ENCODE measurements around the gene ZNF629.
A peak's percentile ranks its signal among the peaks of the same experiment; 100 is the strongest.

ZNF629 gene

DNA sequence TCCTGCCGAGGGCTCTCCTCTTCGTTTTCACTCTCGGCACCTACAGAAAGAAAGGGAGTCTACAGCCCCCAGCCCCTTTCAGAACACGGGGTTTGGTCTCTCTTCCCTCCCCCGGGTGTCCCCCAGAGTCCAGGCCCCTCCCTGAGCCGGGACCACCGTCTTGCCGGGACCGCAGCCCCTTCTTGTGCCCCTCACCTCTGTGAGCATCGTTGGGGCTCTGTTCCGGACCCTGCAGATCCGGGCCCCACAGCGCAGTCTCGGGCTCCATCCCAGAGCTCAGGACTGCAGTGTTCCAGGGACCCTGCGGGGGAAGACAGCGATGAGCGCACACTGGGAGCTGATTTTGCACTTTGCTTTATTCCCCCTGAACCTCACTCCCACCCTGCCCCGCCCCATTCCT lies 2.8 kb downstream of the ZNF629 start:
- H3K4me1 ChIP-seq (ENCODE audit: control insufficient read depth, insufficient read depth, low read length) = peaks cover 22% of the 10 kb centered on the region
- DNase-seq (ENCODE audit: low read depth) = no peak
- H3K36me3 ChIP-seq (ENCODE audit: control insufficient read depth, insufficient read depth, low read length, severe bottlenecking) = peaks cover 28% of the 10 kb centered on the region
- no peak overlapping the region for H3K9ac ChIP-seq (ENCODE audit: low read length)
- no peaks in the 10 kb centered on the region for H3K9me3 ChIP-seq (ENCODE audit: control insufficient read depth, low read length)
- no peaks in the 10 kb centered on the region for H3K27me3 ChIP-seq (replicated peaks; ENCODE audit: control insufficient read depth, insufficient read depth, low read length)
- H3K4me3 ChIP-seq (ENCODE audit: low read length) = no peak overlapping the region

DNA sequence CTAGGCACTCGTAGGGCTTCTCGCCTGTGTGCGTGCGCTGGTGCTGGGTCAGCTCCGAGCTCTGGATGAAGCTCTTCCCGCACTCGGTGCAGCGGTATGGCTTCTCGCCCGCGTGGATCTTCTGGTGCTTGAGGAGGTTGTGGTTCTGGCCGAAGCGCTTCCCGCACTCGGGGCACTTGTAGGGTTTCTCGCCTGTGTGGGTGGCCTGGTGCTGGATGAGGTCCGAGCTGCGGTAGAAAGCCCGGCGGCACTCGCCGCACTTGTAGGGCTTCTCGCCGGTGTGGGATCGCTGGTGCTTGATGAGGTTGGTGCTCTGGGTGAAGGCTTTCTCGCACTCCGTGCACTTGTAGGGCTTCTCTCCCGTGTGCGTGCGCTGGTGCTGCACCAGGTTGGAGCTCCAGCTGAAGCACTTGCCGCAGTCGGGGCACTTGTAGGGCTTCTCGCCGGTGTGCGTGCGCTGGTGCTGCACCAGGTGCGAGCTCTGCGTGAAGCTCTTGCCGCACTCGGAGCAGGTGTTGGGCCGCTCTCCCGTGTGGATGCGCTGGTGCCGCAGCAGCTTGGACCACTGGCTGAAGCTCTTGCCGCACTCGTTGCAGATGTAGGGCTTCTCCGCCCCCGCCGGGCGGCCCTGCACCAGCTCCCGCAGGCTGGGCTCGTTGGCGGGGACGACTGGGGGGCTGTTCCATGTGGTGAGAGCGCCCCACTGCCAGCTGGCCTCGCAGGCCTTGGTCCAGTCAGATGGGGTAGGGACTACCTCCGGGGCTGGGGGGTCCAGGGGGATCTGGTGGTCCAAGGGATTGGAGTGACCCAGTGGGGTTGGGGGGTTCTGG lies 3.5 kb downstream of the ZNF629 start:
- peaks cover 30% of the 10 kb centered on the region for H3K4me1 ChIP-seq (ENCODE audit: control insufficient read depth, insufficient read depth, low read length)
- no peak for DNase-seq (ENCODE audit: low read depth)
- no peaks in the 10 kb centered on the region for H3K9me3 ChIP-seq (ENCODE audit: control insufficient read depth, low read length)
- H3K36me3 ChIP-seq (ENCODE audit: control insufficient read depth, insufficient read depth, low read length, severe bottlenecking) = peaks cover 28% of the 10 kb centered on the region
- H3K27me3 ChIP-seq (replicated peaks; ENCODE audit: control insufficient read depth, insufficient read depth, low read length) = no peaks in the 10 kb centered on the region
- H3K9ac ChIP-seq (ENCODE audit: low read length) = no peak overlapping the region
- no peak overlapping the region for H3K4me3 ChIP-seq (ENCODE audit: low read length)

DNA sequence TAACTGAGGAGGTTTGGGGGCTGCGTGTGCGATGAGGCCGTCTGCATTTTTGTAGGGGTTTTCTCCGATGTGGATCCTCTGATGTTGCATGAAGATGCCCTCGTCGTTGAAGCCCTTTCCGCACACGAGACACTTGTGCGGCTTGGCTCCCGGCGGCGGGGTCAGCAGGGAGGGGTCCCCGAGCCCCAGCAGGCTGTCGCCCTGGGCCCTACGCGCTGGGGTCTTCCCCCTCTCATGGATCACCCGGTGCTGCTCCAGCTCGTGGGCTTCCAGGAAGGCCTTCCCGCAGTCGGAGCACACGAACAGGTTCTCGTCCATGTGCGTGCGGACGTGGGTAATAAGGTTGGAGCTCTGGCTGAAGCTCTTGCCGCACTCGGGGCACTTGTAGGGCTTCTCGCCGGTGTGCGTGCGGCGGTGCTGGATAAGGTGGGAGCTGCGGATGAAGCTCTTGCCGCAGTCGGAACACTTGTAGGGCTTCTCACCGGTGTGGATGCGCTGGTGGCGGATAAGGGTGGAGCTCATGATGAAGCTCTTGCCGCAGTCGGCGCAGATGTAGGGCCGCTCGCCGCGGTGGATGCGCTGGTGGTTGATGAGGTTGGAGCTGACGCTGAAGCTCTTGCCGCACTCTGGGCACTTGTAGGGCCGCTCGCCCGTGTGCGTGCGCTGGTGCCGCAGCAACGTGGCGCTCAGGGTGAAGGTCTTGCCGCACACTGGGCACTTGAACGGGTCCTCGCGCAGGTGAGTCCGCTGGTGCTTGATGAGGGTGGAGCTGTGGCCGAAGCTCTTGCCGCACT lies 4.3 kb downstream of the ZNF629 start:
- DNase-seq (ENCODE audit: low read depth) = no peak
- Histone ChIP-seq H3K9me3 (ENCODE audit: control insufficient read depth, low read length) (no peaks in the 10 kb centered on the region), H3K4me3 (ENCODE audit: low read length) (no peak overlapping the region), H3K9ac (ENCODE audit: low read length) (no peak overlapping the region), H3K4me1 (ENCODE audit: control insufficient read depth, insufficient read depth, low read length) (peaks cover 32% of the 10 kb centered on the region), H3K36me3 (ENCODE audit: control insufficient read depth, insufficient read depth, low read length, severe bottlenecking) (peaks cover 28% of the 10 kb centered on the region), H3K27me3 (replicated peaks; ENCODE audit: control insufficient read depth, insufficient read depth, low read length) (no peaks in the 10 kb centered on the region)

- no peaks in the 10 kb centered on the region for H3K27me3 ChIP-seq (replicated peaks; ENCODE audit: control insufficient read depth, insufficient read depth, low read length)
- H3K4me3 ChIP-seq (ENCODE audit: low read length) = no peak overlapping the region
- peaks cover 34% of the 10 kb centered on the region for H3K4me1 ChIP-seq (ENCODE audit: control insufficient read depth, insufficient read depth, low read length)
- DNase-seq (ENCODE audit: low read depth) = no peak
- H3K9me3 ChIP-seq (ENCODE audit: control insufficient read depth, low read length) = no peaks in the 10 kb centered on the region
- peaks cover 28% of the 10 kb centered on the region for H3K36me3 ChIP-seq (ENCODE audit: control insufficient read depth, insufficient read depth, low read length, severe bottlenecking)
- H3K9ac ChIP-seq (ENCODE audit: low read length) = no peak overlapping the region
Measured at GRCh38 chr16:30780549-30780948, 6.5 kb downstream of the ZNF629 start.

DNA sequence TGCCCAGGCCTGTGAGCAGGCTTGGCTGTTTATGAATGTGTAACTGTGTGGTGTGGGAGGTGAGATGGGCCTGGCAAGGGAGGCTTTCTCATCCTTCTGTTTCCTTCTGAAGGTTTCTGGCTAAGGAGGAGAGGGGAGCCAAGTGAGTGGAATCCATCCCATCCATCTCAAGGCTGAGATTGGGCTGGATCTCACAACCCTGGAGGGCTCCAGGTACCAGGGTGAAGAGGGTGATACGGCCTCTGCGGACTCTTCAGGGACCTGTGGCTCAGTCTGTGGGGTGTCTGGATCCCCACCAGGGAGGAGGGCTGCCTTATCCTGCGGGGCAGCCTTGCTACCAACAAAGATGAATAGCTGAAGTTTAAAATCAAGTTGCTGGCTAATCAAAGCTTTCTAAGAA lies 7.0 kb downstream of the ZNF629 start:
- Histone ChIP-seq H3K4me1 (ENCODE audit: control insufficient read depth, insufficient read depth, low read length) (peaks cover 33% of the 10 kb centered on the region), H3K36me3 (ENCODE audit: control insufficient read depth, insufficient read depth, low read length, severe bottlenecking) (peaks cover 28% of the 10 kb centered on the region), H3K9ac (ENCODE audit: low read length) (no peak overlapping the region), H3K4me3 (ENCODE audit: low read length) (no peak overlapping the region), H3K27me3 (replicated peaks; ENCODE audit: control insufficient read depth, insufficient read depth, low read length) (no peaks in the 10 kb centered on the region), H3K9me3 (ENCODE audit: control insufficient read depth, low read length) (no peaks in the 10 kb centered on the region)
- no peak for DNase-seq (ENCODE audit: low read depth)

GRCh38 chr16:30779596-30779995 lies 7.4 kb downstream of the ZNF629 start:
- Histone ChIP-seq H3K9ac (ENCODE audit: low read length) (no peak overlapping the region), H3K9me3 (ENCODE audit: control insufficient read depth, low read length) (no peaks in the 10 kb centered on the region), H3K4me3 (ENCODE audit: low read length) (no peak overlapping the region), H3K27me3 (replicated peaks; ENCODE audit: control insufficient read depth, insufficient read depth, low read length) (no peaks in the 10 kb centered on the region), H3K36me3 (ENCODE audit: control insufficient read depth, insufficient read depth, low read length, severe bottlenecking) (peaks cover 28% of the 10 kb centered on the region), H3K4me1 (ENCODE audit: control insufficient read depth, insufficient read depth, low read length) (peaks cover 37% of the 10 kb centered on the region)
- DNase-seq (ENCODE audit: low read depth) = no peak

- H3K9ac ChIP-seq (ENCODE audit: low read length) = peak overlapping the region; percentile 20
- peaks cover 30% of the 10 kb centered on the region for H3K36me3 ChIP-seq (ENCODE audit: control insufficient read depth, insufficient read depth, low read length, severe bottlenecking)
- no peaks in the 10 kb centered on the region for H3K9me3 ChIP-seq (ENCODE audit: control insufficient read depth, low read length)
- DNase-seq (ENCODE audit: low read depth) = no peak
- H3K4me1 ChIP-seq (ENCODE audit: control insufficient read depth, insufficient read depth, low read length) = peaks cover 40% of the 10 kb centered on the region
- no peaks in the 10 kb centered on the region for H3K27me3 ChIP-seq (replicated peaks; ENCODE audit: control insufficient read depth, insufficient read depth, low read length)
- no peak overlapping the region for H3K4me3 ChIP-seq (ENCODE audit: low read length)
Measured at GRCh38 chr16:30778549-30779244, 8.3 kb downstream of the ZNF629 start.

DNA sequence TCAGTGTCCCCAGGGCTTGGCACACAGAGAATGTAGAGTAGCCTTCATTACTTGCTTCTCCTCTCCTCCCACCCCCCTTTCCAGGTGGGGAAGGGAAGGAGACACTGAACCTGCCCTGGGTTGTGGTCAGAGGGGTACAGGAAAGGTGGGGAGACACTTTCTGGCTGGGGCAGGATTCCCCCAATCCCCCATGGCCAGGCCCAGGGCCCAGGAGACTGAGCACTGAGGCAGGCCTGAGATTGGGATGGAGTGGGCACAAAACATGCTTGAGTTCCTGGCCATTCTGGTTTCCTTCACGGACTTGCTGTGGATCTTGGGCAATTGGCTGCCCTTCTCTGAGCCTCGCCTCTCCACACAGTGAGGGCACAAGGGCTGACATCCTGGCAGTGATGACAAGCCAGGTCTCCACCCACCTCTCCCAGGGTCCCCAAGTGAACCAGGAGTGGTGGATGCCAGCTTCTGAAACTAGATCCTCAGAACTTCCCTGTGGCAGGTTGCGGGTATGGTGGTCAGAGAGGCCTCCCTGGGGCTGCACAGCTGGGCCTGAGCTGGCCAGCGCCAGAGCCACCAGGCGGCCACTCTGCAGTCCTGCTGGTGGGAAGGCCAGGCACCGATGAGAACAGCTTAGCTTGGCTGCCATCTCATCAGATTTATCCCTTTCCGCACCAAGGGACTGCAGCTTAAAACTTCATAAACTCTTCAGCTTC lies 9.3 kb downstream of the ZNF629 start:
- Histone ChIP-seq H3K27me3 (replicated peaks; ENCODE audit: control insufficient read depth, insufficient read depth, low read length) (no peaks in the 10 kb centered on the region), H3K4me3 (ENCODE audit: low read length) (no peak overlapping the region), H3K9me3 (ENCODE audit: control insufficient read depth, low read length) (no peaks in the 10 kb centered on the region), H3K9ac (ENCODE audit: low read length) (peak overlapping the region; percentile 10), H3K36me3 (ENCODE audit: control insufficient read depth, insufficient read depth, low read length, severe bottlenecking) (peaks cover 30% of the 10 kb centered on the region), H3K4me1 (ENCODE audit: control insufficient read depth, insufficient read depth, low read length) (peaks cover 40% of the 10 kb centered on the region)
- no peak for DNase-seq (ENCODE audit: low read depth)

DNA sequence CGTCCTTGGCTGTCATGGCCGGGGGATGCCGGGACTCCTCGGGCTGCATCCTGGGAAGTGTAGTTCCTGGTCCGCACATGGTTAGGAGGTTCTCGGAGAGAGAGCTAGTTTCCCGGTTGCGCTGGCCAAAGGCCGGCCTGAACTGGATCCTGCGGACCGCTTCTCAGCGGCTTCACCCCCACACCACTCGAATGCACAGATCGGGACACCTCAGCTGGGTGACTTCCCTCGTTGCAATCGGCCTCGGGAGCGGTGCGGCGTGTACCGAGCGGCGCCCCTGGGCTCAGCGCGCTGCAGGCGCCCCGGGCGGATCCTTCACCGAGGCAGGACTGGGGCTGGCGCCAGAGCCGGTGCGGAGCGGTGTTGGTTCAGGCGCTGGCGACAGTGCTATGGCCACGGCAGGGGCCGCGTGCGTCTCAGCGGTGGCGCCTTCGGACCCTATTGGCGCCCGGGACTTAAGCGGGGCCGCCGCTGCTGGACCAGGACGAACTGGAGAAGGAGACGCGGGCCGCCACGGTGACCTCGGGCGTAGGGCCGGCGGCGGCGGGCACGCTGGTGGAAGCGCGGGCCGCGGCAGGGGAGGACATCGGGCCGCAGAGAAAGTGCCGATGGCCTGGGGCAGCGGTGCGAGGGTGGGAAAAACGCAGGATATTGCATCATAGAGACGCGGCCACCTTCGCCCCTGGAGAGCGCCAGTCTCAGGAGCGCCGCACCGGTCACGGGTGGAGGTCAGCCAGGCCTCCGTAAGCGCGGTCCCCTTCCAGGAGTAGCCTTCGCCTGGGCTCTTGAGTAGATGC lies 11.4 kb downstream of the ZNF629 start:
- peak; percentile 86 for DNase-seq (ENCODE audit: low read depth)
- Histone ChIP-seq H3K36me3 (ENCODE audit: control insufficient read depth, insufficient read depth, low read length, severe bottlenecking) (peaks cover 32% of the 10 kb centered on the region), H3K9me3 (ENCODE audit: control insufficient read depth, low read length) (no peaks in the 10 kb centered on the region), H3K4me1 (ENCODE audit: control insufficient read depth, insufficient read depth, low read length) (peaks cover 40% of the 10 kb centered on the region), H3K27me3 (replicated peaks; ENCODE audit: control insufficient read depth, insufficient read depth, low read length) (no peaks in the 10 kb centered on the region), H3K9ac (ENCODE audit: low read length) (peak overlapping the region; percentile 91), H3K4me3 (ENCODE audit: low read length) (peak overlapping the region; percentile 88)

DNA sequence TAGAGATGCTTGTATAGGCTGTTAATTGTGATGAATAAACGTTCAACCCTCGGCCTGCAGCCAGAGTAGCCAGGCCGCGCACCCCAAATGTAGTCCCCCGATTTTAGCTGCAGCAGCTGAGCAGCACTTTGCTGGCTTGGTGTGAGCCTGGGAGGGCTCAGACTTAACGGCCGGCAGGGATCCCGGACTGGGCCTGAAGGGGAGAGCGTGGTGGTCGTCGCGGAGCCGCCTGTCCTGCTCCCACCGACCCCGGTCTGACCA lies 11.9 kb downstream of the ZNF629 start:
- Histone ChIP-seq H3K9ac (ENCODE audit: low read length) (peak overlapping the region; percentile 91), H3K4me3 (ENCODE audit: low read length) (peak overlapping the region; percentile 88), H3K9me3 (ENCODE audit: control insufficient read depth, low read length) (no peaks in the 10 kb centered on the region), H3K27me3 (replicated peaks; ENCODE audit: control insufficient read depth, insufficient read depth, low read length) (no peaks in the 10 kb centered on the region), H3K4me1 (ENCODE audit: control insufficient read depth, insufficient read depth, low read length) (peaks cover 40% of the 10 kb centered on the region), H3K36me3 (ENCODE audit: control insufficient read depth, insufficient read depth, low read length, severe bottlenecking) (peaks cover 37% of the 10 kb centered on the region)
- no peak for DNase-seq (ENCODE audit: low read depth)
